ENCODE data around the gene C1orf226. TPM values are rescaled to one million over a fixed set of nuclear protein-coding genes. Genes with fewer than 3 reads are reported as not detected.

Gene C1orf226
- total RNA-seq, 1 experiment from 2014 or later: 4.3 TPM

GRCh38 chr1:162358928-162359327 is 22.6 kb upstream of the C1orf226 start:
- ChIA-PET CTCF (no interaction called here), POLR2A (ENCODE audit: unreplicated experiment) (no interaction called here)
- Histone ChIP-seq H3K9me3 (ENCODE audit: low read length) (no peaks in the 10 kb centered on the region), H3F3A (ENCODE audit: low read length, unreplicated experiment) (no peaks in the 10 kb centered on the region), H3K27me3 (ENCODE audit: low read length) (no peaks in the 10 kb centered on the region), H3K4me3 (ENCODE audit: low read length) (no peak overlapping the region), H3K4me1 (ENCODE audit: insufficient read depth, low read length) (no peaks in the 10 kb centered on the region), H4K20me1 (ENCODE audit: low read length) (no peaks in the 10 kb centered on the region), H3K9me2 (replicated peaks; ENCODE audit: low read length) (no peaks in the 10 kb centered on the region), H3K27ac (ENCODE audit: low read length) (no peak overlapping the region), H2AFZ (ENCODE audit: low read length) (no peak overlapping the region), H3K9ac (ENCODE audit: low read length) (no peak overlapping the region), H3K4me2 (ENCODE audit: low read length) (no peak overlapping the region), H3K36me3 (ENCODE audit: low read depth, low read length) (no peaks in the 10 kb centered on the region), H3K79me2 (ENCODE audit: low read length) (no peaks in the 10 kb centered on the region)
- ATAC-seq: no peak
- intact Hi-C loops (cut with micrococcal nuclease): loop anchor here (5.0 kb wide), 1 partner anchor 148 kb away; no protein-coding TSS in a partner anchor
- no peak for DNase-seq
- BruUV-seq (replicated peaks): no TSS peak
- TF ChIP-seq EZH2 (IDR thresholded peaks at IDR 0.05; ENCODE audit: low read length, unreplicated experiment) (no peak), CTCF (conservative IDR thresholded peaks at IDR 0.05; ENCODE audit: low read depth, low read length) (no peak), EZH2phosphoT487 (IDR thresholded peaks at IDR 0.05; ENCODE audit: borderline replicate concordance, low read length) (no peak)

- H4K20me1 ChIP-seq (ENCODE audit: low read length): no peaks in the 10 kb centered on the region
- H2AFZ ChIP-seq (ENCODE audit: low read length): no peak overlapping the region
- no peaks in the 10 kb centered on the region for H3K4me1 ChIP-seq (ENCODE audit: insufficient read depth, low read length)
- no peaks in the 10 kb centered on the region for H3K9me3 ChIP-seq (ENCODE audit: low read length)
- H3F3A ChIP-seq (ENCODE audit: low read length, unreplicated experiment): no peaks in the 10 kb centered on the region
- no peak overlapping the region for H3K4me2 ChIP-seq (ENCODE audit: low read length)
- no peaks in the 10 kb centered on the region for H3K79me2 ChIP-seq (ENCODE audit: low read length)
- no peaks in the 10 kb centered on the region for H3K36me3 ChIP-seq (ENCODE audit: low read depth, low read length)
- no peak overlapping the region for H3K4me3 ChIP-seq (ENCODE audit: low read length)
- ChIA-PET CTCF (interaction anchor here (0.7 kb wide), 1 partner anchor 30 kb away, joined by 3 read pairs; no protein-coding TSS in a partner anchor), POLR2A (ENCODE audit: unreplicated experiment) (no interaction called here)
- no peak for ATAC-seq
- H3K27ac ChIP-seq (ENCODE audit: low read length): no peak overlapping the region
- H3K27me3 ChIP-seq (ENCODE audit: low read length): no peaks in the 10 kb centered on the region
- TF ChIP-seq CTCF (conservative IDR thresholded peaks at IDR 0.05; ENCODE audit: low read depth, low read length) (no peak), EZH2 (IDR thresholded peaks at IDR 0.05; ENCODE audit: low read length, unreplicated experiment) (no peak), EZH2phosphoT487 (IDR thresholded peaks at IDR 0.05; ENCODE audit: borderline replicate concordance, low read length) (no peak)
- no peaks in the 10 kb centered on the region for H3K9me2 ChIP-seq (replicated peaks; ENCODE audit: low read length)
- H3K9ac ChIP-seq (ENCODE audit: low read length): no peak overlapping the region
- DNase-seq: no peak
- no TSS peak for BruUV-seq (replicated peaks)
- intact Hi-C loops (cut with micrococcal nuclease): loop anchor here (5.0 kb wide), 1 partner anchor 148 kb away; no protein-coding TSS in a partner anchor
These were observed 21.8 kb upstream of the C1orf226 start for GRCh38 chr1:162359523-162360236.

- Histone ChIP-seq H3K36me3 (ENCODE audit: low read depth, low read length) (no peaks in the 10 kb centered on the region), H3K27ac (ENCODE audit: low read length) (no peak overlapping the region), H3F3A (ENCODE audit: low read length, unreplicated experiment) (no peaks in the 10 kb centered on the region), H2AFZ (ENCODE audit: low read length) (no peak overlapping the region), H3K4me3 (ENCODE audit: low read length) (no peak overlapping the region), H3K27me3 (ENCODE audit: low read length) (no peaks in the 10 kb centered on the region), H3K9ac (ENCODE audit: low read length) (no peak overlapping the region), H3K4me2 (ENCODE audit: low read length) (no peak overlapping the region), H4K20me1 (ENCODE audit: low read length) (no peaks in the 10 kb centered on the region), H3K79me2 (ENCODE audit: low read length) (no peaks in the 10 kb centered on the region), H3K9me3 (ENCODE audit: low read length) (no peaks in the 10 kb centered on the region), H3K9me2 (replicated peaks; ENCODE audit: low read length) (no peaks in the 10 kb centered on the region), H3K4me1 (ENCODE audit: insufficient read depth, low read length) (no peaks in the 10 kb centered on the region)
- no peak for TF ChIP-seq EZH2 (IDR thresholded peaks at IDR 0.05; ENCODE audit: low read length, unreplicated experiment)
- TF ChIP-seq EZH2phosphoT487 (IDR thresholded peaks at IDR 0.05; ENCODE audit: borderline replicate concordance, low read length): no peak
- TF ChIP-seq CTCF (conservative IDR thresholded peaks at IDR 0.05; ENCODE audit: low read depth, low read length): no peak
- no peak for ATAC-seq
- ChIA-PET POLR2A (ENCODE audit: unreplicated experiment) (no interaction called here), CTCF (no interaction called here)
- intact Hi-C loops (cut with micrococcal nuclease): no loop called here
- no TSS peak for BruUV-seq (replicated peaks)
- DNase-seq: no peak
These were observed 21.2 kb upstream of the C1orf226 start for GRCh38 chr1:162360237-162360873.

All from PC-3 (cell line).